GM18505 (cell line): Measurements from ENCODE around the gene HSPA4.

Experiments
- ATAC-seq: cut with Tn5 transposase; IDR thresholded peaks from one replicate; pipeline ENCODE4 v1.9.1; 2021; ENCODE audit not compliant: unreplicated experiment
- POLR2A ChIP-seq: IDR thresholded peaks from 4 replicates; pipeline ENCODE4 v1.6.1; 2011; ENCODE audit warnings: borderline replicate concordance; ENCODE audit not compliant: insufficient read depth, insufficient read length; ENCODE audit errors: extremely low read depth

HSPA4 gene

GRCh38 chr5:133091034-133091433 lies 39.2 kb downstream of the HSPA4 start:
- TF ChIP-seq POLR2A = no peak
- ATAC-seq = no peak

- TF ChIP-seq POLR2A = no peak
- ATAC-seq = no peak
These were observed 54.5 kb downstream of the HSPA4 start for GRCh38 chr5:133106343-133106742.

GRCh38 chr5:133106761-133107572 lies 55.2 kb downstream of the HSPA4 start:
- TF ChIP-seq POLR2A = peak; percentile 28
- no peak for ATAC-seq

- no peak for TF ChIP-seq POLR2A
- no peak for ATAC-seq
These were observed 56.7 kb downstream of the HSPA4 start for GRCh38 chr5:133108481-133108921.

- no peak for TF ChIP-seq POLR2A
- ATAC-seq = no peak
These were observed 58.1 kb downstream of the HSPA4 start for GRCh38 chr5:133109655-133110483.

GRCh38 chr5:133110709-133111108 lies 58.9 kb downstream of the HSPA4 start:
- TF ChIP-seq POLR2A = no peak
- no peak for ATAC-seq

GRCh38 chr5:133111299-133111698 lies 59.5 kb downstream of the HSPA4 start:
- ATAC-seq = no peak
- no peak for TF ChIP-seq POLR2A

- TF ChIP-seq POLR2A = no peak
- no peak for ATAC-seq
These were observed 60.3 kb downstream of the HSPA4 start for GRCh38 chr5:133112026-133112660.

- ATAC-seq = no peak
- TF ChIP-seq POLR2A = no peak
These were observed 61.7 kb downstream of the HSPA4 start for GRCh38 chr5:133113331-133114061.

- ATAC-seq = no peak
- TF ChIP-seq POLR2A = no peak
These were observed 62.5 kb downstream of the HSPA4 start for GRCh38 chr5:133114166-133114932.

- ATAC-seq = no peak
- TF ChIP-seq POLR2A = no peak
These were observed 63.1 kb downstream of the HSPA4 start for GRCh38 chr5:133114933-133115310.

- no peak for ATAC-seq
- no peak for TF ChIP-seq POLR2A
These were observed 64.8 kb downstream of the HSPA4 start for GRCh38 chr5:133116601-133117000.

GRCh38 chr5:133117166-133117911 lies 65.5 kb downstream of the HSPA4 start:
- no peak for TF ChIP-seq POLR2A
- no peak for ATAC-seq
